Liver (tissue), 3 donors: ENCODE results near the gene RIMBP2.

Experiments
- JUND ChIP-seq, 2 donors: IDR thresholded peaks; 2 replicates each; pipeline ENCODE4 v1.6.1; 2016; ENCODE audit warnings: antibody characterized with exemption in 2 of 2
- RAD21 ChIP-seq, 2 donors: IDR thresholded peaks; 2 replicates each; pipeline ENCODE4 v1.6.1; 2016; ENCODE audit warnings: antibody characterized with exemption in 2 of 2, mild to moderate bottlenecking in 2 of 2
- REST ChIP-seq: IDR thresholded peaks from 2 replicates; pipeline ENCODE4 v1.6.1; 2016; ENCODE audit warnings: antibody characterized with exemption, mild to moderate bottlenecking
- SP1 ChIP-seq: IDR thresholded peaks from 2 replicates; pipeline ENCODE4 v1.6.1; 2018; ENCODE audit warnings: antibody characterized with exemption, mild to moderate bottlenecking
- TF ChIP-seq, protein P1 (sequence below): fragments of 150-350 bp; IDR thresholded peaks from 2 replicates; pipeline ENCODE4 v1.5.1; 2017; ENCODE audit warnings: improper control_type of control experiment, low read depth, low read length; ENCODE audit not compliant: missing input control
- TF ChIP-seq, protein P2 (sequence below): IDR thresholded peaks from 2 replicates; pipeline ENCODE4 v1.6.1; 2016; ENCODE audit warnings: antibody characterized with exemption
- donor health status: healthy.
- donor health status: healthy.

DNA sequence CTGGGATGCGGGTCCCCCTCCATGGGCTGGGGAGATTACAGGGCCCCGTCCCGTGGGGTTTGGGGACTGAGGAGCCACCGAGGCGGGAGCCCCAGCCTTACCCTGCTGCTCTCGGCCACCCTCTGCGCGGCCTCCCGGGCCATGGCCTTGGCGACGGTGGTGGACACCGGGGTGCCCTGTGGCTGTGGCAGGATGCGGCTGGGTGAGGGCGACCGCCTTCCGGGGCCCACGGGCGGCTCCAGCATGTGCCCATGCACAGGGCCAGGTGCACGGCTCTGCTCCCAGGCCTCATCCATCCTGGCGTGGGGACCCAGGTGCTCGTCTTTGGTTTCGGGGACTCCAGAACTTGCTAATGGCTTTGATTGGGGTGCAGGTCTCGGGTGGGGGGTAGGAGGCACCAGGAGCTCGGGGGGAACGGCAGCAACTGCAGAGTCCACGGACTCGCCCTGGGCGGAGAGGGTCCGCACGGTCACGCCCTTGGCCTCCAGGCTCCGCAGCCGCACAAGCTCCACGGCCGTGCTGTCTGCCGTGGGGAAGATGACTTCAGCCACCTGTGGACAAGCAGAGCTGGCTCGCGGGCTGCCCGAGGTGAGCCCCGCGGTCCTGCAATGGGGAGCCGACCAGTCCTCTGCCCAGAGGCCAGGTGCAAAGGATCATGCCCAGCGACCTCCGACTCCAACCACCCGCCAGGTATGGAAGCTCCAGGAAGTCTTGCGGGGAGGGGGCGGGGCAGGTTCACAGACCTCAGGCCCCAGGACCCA is 279.2 kb downstream of the RIMBP2 start:
- TF ChIP-seq, protein P1, sequence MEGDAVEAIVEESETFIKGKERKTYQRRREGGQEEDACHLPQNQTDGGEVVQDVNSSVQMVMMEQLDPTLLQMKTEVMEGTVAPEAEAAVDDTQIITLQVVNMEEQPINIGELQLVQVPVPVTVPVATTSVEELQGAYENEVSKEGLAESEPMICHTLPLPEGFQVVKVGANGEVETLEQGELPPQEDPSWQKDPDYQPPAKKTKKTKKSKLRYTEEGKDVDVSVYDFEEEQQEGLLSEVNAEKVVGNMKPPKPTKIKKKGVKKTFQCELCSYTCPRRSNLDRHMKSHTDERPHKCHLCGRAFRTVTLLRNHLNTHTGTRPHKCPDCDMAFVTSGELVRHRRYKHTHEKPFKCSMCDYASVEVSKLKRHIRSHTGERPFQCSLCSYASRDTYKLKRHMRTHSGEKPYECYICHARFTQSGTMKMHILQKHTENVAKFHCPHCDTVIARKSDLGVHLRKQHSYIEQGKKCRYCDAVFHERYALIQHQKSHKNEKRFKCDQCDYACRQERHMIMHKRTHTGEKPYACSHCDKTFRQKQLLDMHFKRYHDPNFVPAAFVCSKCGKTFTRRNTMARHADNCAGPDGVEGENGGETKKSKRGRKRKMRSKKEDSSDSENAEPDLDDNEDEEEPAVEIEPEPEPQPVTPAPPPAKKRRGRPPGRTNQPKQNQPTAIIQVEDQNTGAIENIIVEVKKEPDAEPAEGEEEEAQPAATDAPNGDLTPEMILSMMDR, result no peak
- TF ChIP-seq JUND (IDR thresholded peaks at IDR 0.05), result no peak
- TF ChIP-seq, protein P2, sequence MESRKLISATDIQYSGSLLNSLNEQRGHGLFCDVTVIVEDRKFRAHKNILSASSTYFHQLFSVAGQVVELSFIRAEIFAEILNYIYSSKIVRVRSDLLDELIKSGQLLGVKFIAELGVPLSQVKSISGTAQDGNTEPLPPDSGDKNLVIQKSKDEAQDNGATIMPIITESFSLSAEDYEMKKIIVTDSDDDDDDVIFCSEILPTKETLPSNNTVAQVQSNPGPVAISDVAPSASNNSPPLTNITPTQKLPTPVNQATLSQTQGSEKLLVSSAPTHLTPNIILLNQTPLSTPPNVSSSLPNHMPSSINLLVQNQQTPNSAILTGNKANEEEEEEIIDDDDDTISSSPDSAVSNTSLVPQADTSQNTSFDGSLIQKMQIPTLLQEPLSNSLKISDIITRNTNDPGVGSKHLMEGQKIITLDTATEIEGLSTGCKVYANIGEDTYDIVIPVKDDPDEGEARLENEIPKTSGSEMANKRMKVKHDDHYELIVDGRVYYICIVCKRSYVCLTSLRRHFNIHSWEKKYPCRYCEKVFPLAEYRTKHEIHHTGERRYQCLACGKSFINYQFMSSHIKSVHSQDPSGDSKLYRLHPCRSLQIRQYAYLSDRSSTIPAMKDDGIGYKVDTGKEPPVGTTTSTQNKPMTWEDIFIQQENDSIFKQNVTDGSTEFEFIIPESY, result no peak
- no peak for TF ChIP-seq SP1
- no peak for TF ChIP-seq RAD21 (IDR thresholded peaks at IDR 0.05)
- no peak for TF ChIP-seq REST
